Measurements from ENCODE around the gene DTX4. TPM values are rescaled to one million over a fixed set of nuclear protein-coding genes. Genes with fewer than 3 reads are reported as not detected.

DTX4 gene
- total and polyA plus RNA-seq, 3 experiments from 2014 or later = 0.24 to 0.98 (median 0.38) TPM

GRCh38 chr11:59218893-59219292 lies 47.0 kb downstream of the DTX4 start:
- Mint-ChIP-seq H3K4me3 (no peak overlapping the region), H3K9me3 (no peaks in the 10 kb centered on the region), H3K4me1 (peaks cover 6 to 13% (median 10%) of the 10 kb centered on the region in 3 donors), H3K27me3 (peaks cover 4 to 11% of the 10 kb centered on the region in 2 donors), H3K27ac (no peak overlapping the region), H3K36me3 (no peaks in the 10 kb centered on the region)
- no peaks in the 10 kb centered on the region for H3K27me3 ChIP-seq (ENCODE audit: insufficient read depth, low read length, poor library complexity, severe bottlenecking)
- POLR2A ChIA-PET = no interaction called here
- no peaks in the 10 kb centered on the region for H3K4me1 ChIP-seq (ENCODE audit: insufficient read depth, low read length)
- DNase-seq = no peak
- CTCF ChIA-PET = interaction anchor here (0.6 kb wide), 1 partner anchor 1058 kb away, joined by 3 read pairs; no protein-coding TSS in a partner anchor
- no peaks in the 10 kb centered on the region for H3K9me3 ChIP-seq (ENCODE audit: low read length)
- H3K4me3 ChIP-seq (ENCODE audit: low read length) = no peak overlapping the region
- H3K36me3 ChIP-seq (ENCODE audit: insufficient read depth, low read length) = no peaks in the 10 kb centered on the region
- H3K27ac ChIP-seq (ENCODE audit: low read depth, low read length) = no peak overlapping the region

- Mint-ChIP-seq H3K4me3 (no peak overlapping the region), H3K36me3 (no peaks in the 10 kb centered on the region), H3K27me3 (peaks cover 4 to 9% of the 10 kb centered on the region in 2 donors), H3K4me1 (peaks cover 6 to 13% (median 10%) of the 10 kb centered on the region in 3 donors), H3K9me3 (no peaks in the 10 kb centered on the region), H3K27ac (no peak overlapping the region)
- Histone ChIP-seq H3K4me3 (ENCODE audit: low read length) (no peak overlapping the region), H3K27me3 (ENCODE audit: insufficient read depth, low read length, poor library complexity, severe bottlenecking) (no peaks in the 10 kb centered on the region), H3K4me1 (ENCODE audit: insufficient read depth, low read length) (no peaks in the 10 kb centered on the region), H3K9me3 (ENCODE audit: low read length) (no peaks in the 10 kb centered on the region), H3K27ac (ENCODE audit: low read depth, low read length) (no peak overlapping the region), H3K36me3 (ENCODE audit: insufficient read depth, low read length) (no peaks in the 10 kb centered on the region)
- CTCF ChIA-PET = interaction anchor here (1.1 kb wide), 1 partner anchor 84 kb away, joined by 3 read pairs; no protein-coding TSS in a partner anchor
- DNase-seq = no peak
- POLR2A ChIA-PET = no interaction called here
Measured at GRCh38 chr11:59219836-59220235, 47.9 kb downstream of the DTX4 start.

GRCh38 chr11:59221441-59221840 lies 49.5 kb downstream of the DTX4 start:
- no peaks in the 10 kb centered on the region for H3K9me3 Mint-ChIP-seq
- no peak overlapping the region for H3K27ac Mint-ChIP-seq
- peaks cover 6 to 18% of the 10 kb centered on the region in 2 donors for H3K27me3 Mint-ChIP-seq
- Histone ChIP-seq H3K9me3 (ENCODE audit: low read length) (no peaks in the 10 kb centered on the region), H3K36me3 (ENCODE audit: insufficient read depth, low read length) (no peaks in the 10 kb centered on the region), H3K27ac (ENCODE audit: low read depth, low read length) (no peak overlapping the region), H3K27me3 (ENCODE audit: insufficient read depth, low read length, poor library complexity, severe bottlenecking) (no peaks in the 10 kb centered on the region), H3K4me3 (ENCODE audit: low read length) (no peak overlapping the region), H3K4me1 (ENCODE audit: insufficient read depth, low read length) (no peaks in the 10 kb centered on the region)
- POLR2A ChIA-PET = no interaction called here
- H3K4me3 Mint-ChIP-seq = no peak overlapping the region
- DNase-seq = no peak
- H3K36me3 Mint-ChIP-seq = no peaks in the 10 kb centered on the region
- peaks cover 6 to 12% (median 10%) of the 10 kb centered on the region in 3 donors for H3K4me1 Mint-ChIP-seq
- CTCF ChIA-PET = no interaction called here

- Histone ChIP-seq H3K27me3 (ENCODE audit: insufficient read depth, low read length, poor library complexity, severe bottlenecking) (no peaks in the 10 kb centered on the region), H3K9me3 (ENCODE audit: low read length) (no peaks in the 10 kb centered on the region), H3K36me3 (ENCODE audit: insufficient read depth, low read length) (no peaks in the 10 kb centered on the region), H3K4me1 (ENCODE audit: insufficient read depth, low read length) (no peaks in the 10 kb centered on the region), H3K27ac (ENCODE audit: low read depth, low read length) (no peak overlapping the region), H3K4me3 (ENCODE audit: low read length) (no peak overlapping the region)
- Mint-ChIP-seq H3K9me3 (no peaks in the 10 kb centered on the region), H3K4me3 (no peak overlapping the region), H3K36me3 (no peaks in the 10 kb centered on the region), H3K27ac (no peak overlapping the region), H3K27me3 (peaks cover 6 to 19% of the 10 kb centered on the region in 2 donors), H3K4me1 (peaks cover 0 to 3% (median under 1%) of the 10 kb centered on the region in 3 donors)
- ChIA-PET POLR2A (no interaction called here), CTCF (no interaction called here)
- no peak for DNase-seq
Measured at GRCh38 chr11:59222464-59223060, 50.6 kb downstream of the DTX4 start.

GRCh38 chr11:59223177-59223576 lies 51.2 kb downstream of the DTX4 start:
- peak overlapping the region in 1 of 8 donors; percentile 43 for H3K27ac Mint-ChIP-seq
- H3K36me3 Mint-ChIP-seq = no peaks in the 10 kb centered on the region
- ChIA-PET POLR2A (no interaction called here), CTCF (no interaction called here)
- Histone ChIP-seq H3K4me1 (ENCODE audit: insufficient read depth, low read length) (no peaks in the 10 kb centered on the region), H3K36me3 (ENCODE audit: insufficient read depth, low read length) (no peaks in the 10 kb centered on the region), H3K27me3 (ENCODE audit: insufficient read depth, low read length, poor library complexity, severe bottlenecking) (no peaks in the 10 kb centered on the region), H3K4me3 (ENCODE audit: low read length) (no peak overlapping the region), H3K27ac (ENCODE audit: low read depth, low read length) (no peak overlapping the region), H3K9me3 (ENCODE audit: low read length) (no peaks in the 10 kb centered on the region)
- H3K4me1 Mint-ChIP-seq = peaks cover 0 to 2% (median 0%) of the 10 kb centered on the region in 3 donors
- H3K9me3 Mint-ChIP-seq = no peaks in the 10 kb centered on the region
- DNase-seq = no peak
- H3K4me3 Mint-ChIP-seq = no peak overlapping the region
- peaks cover 8 to 17% of the 10 kb centered on the region in 2 donors for H3K27me3 Mint-ChIP-seq

GRCh38 chr11:59223611-59224010 lies 51.7 kb downstream of the DTX4 start:
- H3K4me3 Mint-ChIP-seq = no peak overlapping the region
- H3K4me1 ChIP-seq (ENCODE audit: insufficient read depth, low read length) = no peaks in the 10 kb centered on the region
- H3K27me3 ChIP-seq (ENCODE audit: insufficient read depth, low read length, poor library complexity, severe bottlenecking) = no peaks in the 10 kb centered on the region
- H3K27ac ChIP-seq (ENCODE audit: low read depth, low read length) = no peak overlapping the region
- ChIA-PET CTCF (interaction anchor here (1.5 kb wide), 1 partner anchor 52 kb away, joined by 3 read pairs; the partner anchor contains the start of gene DTX4), POLR2A (no interaction called here)
- DNase-seq = no peak
- no peaks in the 10 kb centered on the region for H3K9me3 ChIP-seq (ENCODE audit: low read length)
- H3K27me3 Mint-ChIP-seq = peaks cover 10 to 21% of the 10 kb centered on the region in 2 donors
- no peak overlapping the region for H3K27ac Mint-ChIP-seq
- H3K4me3 ChIP-seq (ENCODE audit: low read length) = no peak overlapping the region
- peaks cover 0 to 2% (median 0%) of the 10 kb centered on the region in 3 donors for H3K4me1 Mint-ChIP-seq
- H3K9me3 Mint-ChIP-seq = no peaks in the 10 kb centered on the region
- no peaks in the 10 kb centered on the region for H3K36me3 ChIP-seq (ENCODE audit: insufficient read depth, low read length)
- no peaks in the 10 kb centered on the region for H3K36me3 Mint-ChIP-seq

GRCh38 chr11:59224351-59224928 lies 52.5 kb downstream of the DTX4 start:
- no peaks in the 10 kb centered on the region for H3K36me3 ChIP-seq (ENCODE audit: insufficient read depth, low read length)
- no peaks in the 10 kb centered on the region for H3K36me3 Mint-ChIP-seq
- H3K4me1 ChIP-seq (ENCODE audit: insufficient read depth, low read length) = no peaks in the 10 kb centered on the region
- no peaks in the 10 kb centered on the region for H3K9me3 ChIP-seq (ENCODE audit: low read length)
- H3K4me3 ChIP-seq (ENCODE audit: low read length) = no peak overlapping the region
- no peaks in the 10 kb centered on the region for H3K9me3 Mint-ChIP-seq
- no peak for DNase-seq
- H3K27me3 ChIP-seq (ENCODE audit: insufficient read depth, low read length, poor library complexity, severe bottlenecking) = no peaks in the 10 kb centered on the region
- H3K27me3 Mint-ChIP-seq = peaks cover 10 to 23% of the 10 kb centered on the region in 2 donors
- CTCF ChIA-PET = interaction anchor here (1.5 kb wide), 1 partner anchor 53 kb away, joined by 3 read pairs; the partner anchor contains the start of gene DTX4
- POLR2A ChIA-PET = no interaction called here
- H3K27ac ChIP-seq (ENCODE audit: low read depth, low read length) = no peak overlapping the region
- H3K27ac Mint-ChIP-seq = no peak overlapping the region
- H3K4me1 Mint-ChIP-seq = peaks cover 0 to 2% (median 0%) of the 10 kb centered on the region in 3 donors
- no peak overlapping the region for H3K4me3 Mint-ChIP-seq

- peaks cover 0 to 2% (median 0%) of the 10 kb centered on the region in 3 donors for H3K4me1 Mint-ChIP-seq
Measured at GRCh38 chr11:59225017-59225416, 53.1 kb downstream of the DTX4 start.

More at GRCh38 chr11:59225017-59225416, 53.1 kb downstream of the DTX4 start:
- H3K4me3 Mint-ChIP-seq = no peak overlapping the region
- Histone ChIP-seq H3K4me1 (ENCODE audit: insufficient read depth, low read length) (no peaks in the 10 kb centered on the region), H3K36me3 (ENCODE audit: insufficient read depth, low read length) (no peaks in the 10 kb centered on the region), H3K27ac (ENCODE audit: low read depth, low read length) (no peak overlapping the region), H3K9me3 (ENCODE audit: low read length) (no peaks in the 10 kb centered on the region), H3K4me3 (ENCODE audit: low read length) (no peak overlapping the region), H3K27me3 (ENCODE audit: insufficient read depth, low read length, poor library complexity, severe bottlenecking) (no peaks in the 10 kb centered on the region)
- H3K27me3 Mint-ChIP-seq = peaks cover 10 to 27% of the 10 kb centered on the region in 2 donors
- no peaks in the 10 kb centered on the region for H3K9me3 Mint-ChIP-seq
- ChIA-PET POLR2A (no interaction called here), CTCF (interaction anchor here (1.5 kb wide), 1 partner anchor 53 kb away, joined by 3 read pairs; the partner anchor contains the start of gene DTX4)
- H3K36me3 Mint-ChIP-seq = no peaks in the 10 kb centered on the region
- peak overlapping the region in 1 of 8 donors; percentile 7 for H3K27ac Mint-ChIP-seq
- DNase-seq = no peak
